OCI-LY3 (cell line): ENCODE results near the gene WASHC4.

Source experiments
- CTCF ChIP-seq: fragments of 200-600, 300-600 bp; sonication (generic); IDR thresholded peaks from 2 replicates; pipeline ENCODE4 v1.5.1; 2014; ENCODE audit warnings: antibody characterized with exemption, low read length, low read depth
- EZH2phosphoT487 ChIP-seq: fragments of 200-600 bp; shearing (Covaris generic); IDR thresholded peaks from 2 replicates; pipeline ENCODE4 v1.6.1; 2018; ENCODE audit warnings: antibody characterized with exemption, mixed run types, low read depth

GRCh38 chr12:105168006-105168405, 60.5 kb downstream of the WASHC4 start:
- TF ChIP-seq CTCF, result no peak
- no peak for TF ChIP-seq EZH2phosphoT487
